KMS-11 (cell line): ENCODE data around the gene NSD1.

Experiments
- H2AFZ ChIP-seq: fragments of 200-600 bp; sonication (generic); 2 replicates; pipeline ENCODE4 v1.6.1; 2016; ENCODE audit warnings: antibody characterized with exemption, mixed run types, low read depth
- H3K27ac ChIP-seq: fragments of 200-600 bp; sonication (generic); 2 replicates; pipeline ENCODE4 v1.6.1; 2016; ENCODE audit warnings: mild to moderate bottlenecking, mixed run types
- H3K27me3 ChIP-seq: fragments of 200-600 bp; sonication (generic); 2 replicates; pipeline ENCODE4 v1.6.1; 2017; ENCODE audit warnings: mild to moderate bottlenecking, low read depth, mixed run types, moderate library complexity; ENCODE audit not compliant: insufficient read depth
- H3K36me3 ChIP-seq: fragments of 200-600 bp; sonication (generic); 2 replicates; pipeline ENCODE4 v1.6.1; 2017; ENCODE audit warnings: mild to moderate bottlenecking, mixed run types; ENCODE audit not compliant: insufficient read depth
- H3K4me1 ChIP-seq: fragments of 200-600 bp; sonication (generic); 2 replicates; pipeline ENCODE4 v1.6.1; 2016; ENCODE audit warnings: mild to moderate bottlenecking, low read depth, mixed run types; ENCODE audit not compliant: poor library complexity, severe bottlenecking
- H3K4me2 ChIP-seq: fragments of 200-600 bp; sonication (generic); 2 replicates; pipeline ENCODE4 v1.7.0; 2016; ENCODE audit warnings: mild to moderate bottlenecking, mixed run types
- H3K4me3 ChIP-seq: fragments of 200-600 bp; sonication (generic); IDR thresholded peaks from 2 replicates; pipeline ENCODE4 v1.6.1; 2017; ENCODE audit warnings: low read depth, low read length, mixed read lengths; ENCODE audit not compliant: insufficient read depth
- H3K79me2 ChIP-seq: fragments of 200-600 bp; sonication (generic); 2 replicates; pipeline ENCODE4 v1.6.1; 2016; ENCODE audit warnings: low read depth, mixed run types; ENCODE audit not compliant: insufficient read depth
- H3K9ac ChIP-seq: fragments of 200-600 bp; sonication (generic); 2 replicates; pipeline ENCODE4 v1.6.1; 2016; ENCODE audit warnings: mild to moderate bottlenecking, mixed run types
- H4K20me1 ChIP-seq: fragments of 200-600 bp; sonication (generic); 2 replicates; pipeline ENCODE4 v1.6.1; 2016; ENCODE audit warnings: mild to moderate bottlenecking, mixed run types; ENCODE audit not compliant: insufficient read depth
- TF ChIP-seq, protein P1 (sequence below): fragments of 200-600 bp; sonication (generic); conservative IDR thresholded peaks from 2 replicates; pipeline ENCODE4 v1.6.1; 2017; ENCODE audit warnings: low read depth, mild to moderate bottlenecking, antibody characterized with exemption, low read length, moderate library complexity, mixed read lengths

NSD1 gene

DNA sequence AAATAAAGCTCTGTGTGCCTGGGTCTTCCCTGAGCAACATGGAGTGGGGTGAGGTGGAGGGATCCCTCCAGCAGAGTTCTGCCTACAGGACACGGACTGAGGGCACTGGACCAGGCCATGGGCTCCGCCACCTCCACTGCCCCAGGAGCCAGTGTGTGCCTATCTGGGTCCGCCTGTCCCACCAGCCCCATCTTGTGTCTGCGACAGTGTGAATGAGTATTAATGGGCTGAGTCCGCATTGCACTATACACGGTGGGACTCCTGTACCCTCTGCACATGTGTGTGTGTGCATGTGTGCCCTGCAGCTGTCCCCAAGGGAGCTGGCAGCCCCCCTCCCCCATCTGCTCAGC lies 35.5 kb upstream of the NSD1 start:
- no peak overlapping the region for H3K9ac ChIP-seq
- H4K20me1 ChIP-seq: no peaks in the 10 kb centered on the region
- no peaks in the 10 kb centered on the region for H3K79me2 ChIP-seq
- H3K27me3 ChIP-seq: no peaks in the 10 kb centered on the region
- H3K4me1 ChIP-seq: no peaks in the 10 kb centered on the region
- TF ChIP-seq, protein P1, sequence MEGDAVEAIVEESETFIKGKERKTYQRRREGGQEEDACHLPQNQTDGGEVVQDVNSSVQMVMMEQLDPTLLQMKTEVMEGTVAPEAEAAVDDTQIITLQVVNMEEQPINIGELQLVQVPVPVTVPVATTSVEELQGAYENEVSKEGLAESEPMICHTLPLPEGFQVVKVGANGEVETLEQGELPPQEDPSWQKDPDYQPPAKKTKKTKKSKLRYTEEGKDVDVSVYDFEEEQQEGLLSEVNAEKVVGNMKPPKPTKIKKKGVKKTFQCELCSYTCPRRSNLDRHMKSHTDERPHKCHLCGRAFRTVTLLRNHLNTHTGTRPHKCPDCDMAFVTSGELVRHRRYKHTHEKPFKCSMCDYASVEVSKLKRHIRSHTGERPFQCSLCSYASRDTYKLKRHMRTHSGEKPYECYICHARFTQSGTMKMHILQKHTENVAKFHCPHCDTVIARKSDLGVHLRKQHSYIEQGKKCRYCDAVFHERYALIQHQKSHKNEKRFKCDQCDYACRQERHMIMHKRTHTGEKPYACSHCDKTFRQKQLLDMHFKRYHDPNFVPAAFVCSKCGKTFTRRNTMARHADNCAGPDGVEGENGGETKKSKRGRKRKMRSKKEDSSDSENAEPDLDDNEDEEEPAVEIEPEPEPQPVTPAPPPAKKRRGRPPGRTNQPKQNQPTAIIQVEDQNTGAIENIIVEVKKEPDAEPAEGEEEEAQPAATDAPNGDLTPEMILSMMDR: no peak
- no peak overlapping the region for H3K4me3 ChIP-seq
- H3K27ac ChIP-seq: no peak overlapping the region
- no peaks in the 10 kb centered on the region for H3K36me3 ChIP-seq
- no peak overlapping the region for H3K4me2 ChIP-seq
- no peak overlapping the region for H2AFZ ChIP-seq

DNA sequence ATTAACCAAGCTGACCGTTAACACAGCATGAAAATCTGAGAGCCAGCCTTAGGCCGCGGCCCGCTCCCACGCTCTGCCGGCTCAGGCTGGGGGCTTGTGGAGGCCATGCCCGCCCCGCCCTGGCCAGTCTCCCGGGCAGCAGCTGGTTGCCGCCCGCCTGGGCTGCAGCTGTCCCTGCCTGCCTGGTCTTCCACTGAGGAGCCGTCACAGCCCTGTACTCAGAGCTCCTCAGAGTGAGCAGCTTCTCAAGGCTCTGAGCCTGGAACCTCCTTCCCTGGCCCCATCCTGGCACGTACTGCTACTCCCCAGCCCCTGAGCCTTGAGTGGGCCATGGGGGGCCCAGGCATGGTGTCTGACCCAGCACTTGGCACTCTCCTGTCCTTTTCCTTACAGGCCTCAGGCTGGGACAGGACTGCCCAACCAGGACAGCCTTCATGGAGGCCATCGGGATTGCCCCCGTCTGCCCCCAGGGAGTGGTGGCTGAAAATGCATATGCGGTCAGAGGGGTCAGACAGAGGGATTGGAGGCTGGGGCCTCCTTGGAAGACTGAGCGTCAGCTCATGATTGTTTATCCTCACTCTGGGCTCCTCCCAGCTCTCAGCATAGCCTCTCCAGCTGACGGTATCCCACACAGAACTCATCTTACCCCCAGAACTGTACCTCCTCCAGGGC lies 35.0 kb upstream of the NSD1 start:
- H3K9ac ChIP-seq: no peak overlapping the region
- no peaks in the 10 kb centered on the region for H4K20me1 ChIP-seq
- TF ChIP-seq, protein P1: no peak
- H3K4me1 ChIP-seq: no peaks in the 10 kb centered on the region
- H3K4me2 ChIP-seq: no peak overlapping the region
- H3K36me3 ChIP-seq: no peaks in the 10 kb centered on the region
- no peak overlapping the region for H3K4me3 ChIP-seq
- no peak overlapping the region for H2AFZ ChIP-seq
- H3K79me2 ChIP-seq: no peaks in the 10 kb centered on the region
- H3K27me3 ChIP-seq: no peaks in the 10 kb centered on the region
- no peak overlapping the region for H3K27ac ChIP-seq

DNA sequence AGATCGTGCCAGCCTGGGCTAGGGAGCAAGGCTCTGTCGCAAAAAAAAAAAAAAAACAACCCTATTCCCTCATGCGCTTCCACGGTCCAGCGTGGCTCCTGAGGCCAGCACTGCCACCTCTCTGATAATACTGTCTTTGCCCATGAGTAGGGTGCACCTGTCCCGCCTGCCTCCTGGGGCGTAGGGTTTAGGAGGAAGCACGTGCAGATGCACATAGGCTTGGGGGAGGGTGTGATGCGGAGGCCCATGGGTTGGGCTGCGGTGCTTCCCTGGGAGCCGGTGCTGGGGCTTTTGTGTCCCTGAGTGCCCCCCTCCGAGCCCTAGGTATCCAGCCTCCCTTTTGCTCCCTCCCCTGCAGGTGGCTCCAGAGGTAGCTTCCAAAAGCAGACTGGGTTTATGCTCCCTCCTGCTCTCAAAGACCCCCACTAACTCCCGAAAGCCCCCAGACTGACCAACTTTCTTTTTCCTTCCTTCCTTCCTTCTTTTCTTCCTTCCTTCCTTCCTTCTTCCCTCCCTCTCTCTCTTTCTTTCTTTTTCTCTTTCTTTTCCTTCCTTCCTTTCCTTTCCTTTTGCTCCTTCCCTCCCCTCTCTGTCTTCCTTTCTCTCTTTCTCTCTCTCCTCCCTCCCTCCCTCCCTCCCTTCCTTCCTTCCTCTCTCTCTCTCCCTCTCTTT lies 34.0 kb upstream of the NSD1 start:
- TF ChIP-seq, protein P1: no peak
- H3K4me2 ChIP-seq: no peak overlapping the region
- no peak overlapping the region for H3K9ac ChIP-seq

DNA sequence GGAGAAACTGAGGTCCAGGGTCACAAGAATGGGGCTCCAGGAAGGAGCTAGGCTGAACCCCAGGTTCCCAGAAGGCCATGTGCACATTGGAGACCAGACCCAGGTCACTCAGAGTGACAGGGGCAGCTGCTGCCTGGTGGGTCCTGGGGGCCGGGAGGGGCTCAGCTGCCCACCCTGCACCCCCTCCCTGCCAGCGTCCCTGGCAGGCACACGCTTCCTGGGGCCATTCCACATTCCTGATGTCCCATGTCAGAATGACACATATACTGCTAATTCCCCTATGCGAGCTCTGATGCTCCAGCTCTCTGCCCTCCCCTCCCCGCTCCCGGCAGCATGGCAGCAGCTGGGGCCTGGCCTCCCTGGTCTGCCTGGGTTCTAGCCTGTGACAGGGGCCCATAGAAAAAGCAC lies 32.9 kb upstream of the NSD1 start:
- H3K27ac ChIP-seq: no peak overlapping the region

More for the DNA sequence above, 34.0 kb upstream of the NSD1 start:
- Histone ChIP-seq H4K20me1 (no peaks in the 10 kb centered on the region), H3K79me2 (no peaks in the 10 kb centered on the region), H3K4me1 (no peaks in the 10 kb centered on the region), H3K27ac (no peak overlapping the region), H3K27me3 (no peaks in the 10 kb centered on the region), H2AFZ (no peak overlapping the region), H3K36me3 (no peaks in the 10 kb centered on the region), H3K4me3 (no peak overlapping the region)

More for the DNA sequence above, 32.9 kb upstream of the NSD1 start:
- TF ChIP-seq, protein P1: no peak
- Histone ChIP-seq H3K4me3 (no peak overlapping the region), H3K4me2 (no peak overlapping the region), H4K20me1 (no peaks in the 10 kb centered on the region), H3K27me3 (no peaks in the 10 kb centered on the region), H3K4me1 (no peaks in the 10 kb centered on the region), H3K79me2 (no peaks in the 10 kb centered on the region), H3K9ac (no peak overlapping the region), H3K36me3 (no peaks in the 10 kb centered on the region), H2AFZ (no peak overlapping the region)
